HEK293 (cell line): ENCODE measurements around the gene DIP2B.

Experiments used
- CTCF ChIA-PET: fragments of 350-600 bp; formaldehyde crosslinking; extraction: SDS; loops from one replicate; lab custom pipeline; 2021; ENCODE audit warnings: antibody characterized with exemption; lab: Yijun Ruan, JAX
- POLR2A ChIA-PET: fragments of 300-600 bp; formaldehyde crosslinking; extraction: SDS; loops from one replicate; lab custom pipeline; 2020; ENCODE audit warnings: antibody characterized with exemption, inconsistent platforms; lab: Yijun Ruan, JAX
- H3K27ac ChIP-seq: fragments of 200-500 bp; sonication (Bioruptor generic); 2 replicates; pipeline ENCODE4 v1.5.1; 2014; ENCODE audit warnings: low read depth, low read length, control low read depth, inconsistent platforms; ENCODE audit errors: extremely low read depth
- H3K36me3 ChIP-seq, 2 experiments: fragments of 200-500 bp in 1 of 2; sonication (Bioruptor generic) in 1 of 2; 1 replicate in 1 of 2; 2 replicates in 1 of 2; pipeline ENCODE4 v1.5.1; 2014 to 2017; ENCODE audit warnings: inconsistent platforms in 2 of 2, low read length in 2 of 2; ENCODE audit not compliant: control insufficient read depth in 2 of 2, insufficient read depth in 1 of 2
- H3K4me1 ChIP-seq: fragments of 200-500 bp; sonication (Bioruptor generic); 2 replicates; pipeline ENCODE4 v1.5.1; 2014; ENCODE audit warnings: mild to moderate bottlenecking, low read length, inconsistent platforms; ENCODE audit not compliant: control insufficient read depth, insufficient read depth
- H3K4me3 ChIP-seq: 2 replicates; pipeline ENCODE4 v1.5.1; 2011; ENCODE audit warnings: low read depth, mild to moderate bottlenecking, control low read depth, low read length, moderate library complexity
- H3K9me3 ChIP-seq: fragments of 200-500 bp; sonication (Bioruptor generic); 2 replicates; pipeline ENCODE4 v1.5.1; 2014; ENCODE audit warnings: low read depth, low read length, inconsistent platforms; ENCODE audit not compliant: control insufficient read depth, insufficient read depth
- BCL11A ChIP-seq: fragments of 450-650 bp; formaldehyde crosslinking; IDR thresholded peaks from 2 replicates; pipeline ENCODE4 v1.5.1; 2016; ENCODE audit warnings: low read depth, missing biosample characterization, missing genetic modification characterization
- BCL11B ChIP-seq: fragments of 450-650 bp; formaldehyde crosslinking; IDR thresholded peaks from 2 replicates; pipeline ENCODE4 v1.5.1; 2016; ENCODE audit warnings: low read depth, missing biosample characterization, missing genetic modification characterization
- FEZF1 ChIP-seq: fragments of 450-650 bp; formaldehyde crosslinking; IDR thresholded peaks from 2 replicates; pipeline ENCODE4 v1.5.1; 2016; ENCODE audit warnings: missing biosample characterization, missing genetic modification characterization
- GLIS2 ChIP-seq: fragments of 450-650 bp; formaldehyde crosslinking; IDR thresholded peaks from 2 replicates; pipeline ENCODE4 v1.5.1; 2016; ENCODE audit warnings: missing biosample characterization, missing genetic modification characterization
- HOXA7 ChIP-seq: sonication (generic); formaldehyde crosslinking; IDR thresholded peaks from 2 replicates; pipeline ENCODE4 v1.8.1; 2022; ENCODE audit warnings: missing genetic modification reagents, borderline replicate concordance
- ZBTB17 ChIP-seq: fragments of 450-650 bp; formaldehyde crosslinking; IDR thresholded peaks from 2 replicates; pipeline ENCODE4 v1.5.1; 2016; ENCODE audit warnings: missing biosample characterization, missing genetic modification characterization
- ZBTB7A ChIP-seq: fragments of 450-650 bp; formaldehyde crosslinking; IDR thresholded peaks from 2 replicates; pipeline ENCODE4 v1.5.1; 2016; ENCODE audit warnings: low read depth, missing biosample characterization, missing genetic modification characterization
- ZBTB8A ChIP-seq: fragments of 450-650 bp; formaldehyde crosslinking; IDR thresholded peaks from 2 replicates; pipeline ENCODE4 v1.5.1; 2016; ENCODE audit warnings: missing biosample characterization, missing genetic modification characterization
- ZFHX2 ChIP-seq: fragments of 450-650 bp; formaldehyde crosslinking; conservative IDR thresholded peaks from 2 replicates; pipeline ENCODE4 v1.5.1; 2016; ENCODE audit warnings: missing biosample characterization, missing genetic modification characterization
- ZNF175 ChIP-seq: fragments of 450-650 bp; formaldehyde crosslinking; IDR thresholded peaks from 2 replicates; pipeline ENCODE4 v1.5.1; 2016; ENCODE audit warnings: missing biosample characterization, missing genetic modification characterization
- ZNF184 ChIP-seq: fragments of 450-650 bp; IDR thresholded peaks from 2 replicates; pipeline ENCODE4 v1.5.1; 2018; ENCODE audit warnings: missing biosample characterization, mild to moderate bottlenecking, missing genetic modification characterization
- ZNF2 ChIP-seq: fragments of 450-650 bp; formaldehyde crosslinking; IDR thresholded peaks from 2 replicates; pipeline ENCODE4 v1.5.1; 2016; ENCODE audit warnings: missing biosample characterization, missing genetic modification characterization
- ZNF341 ChIP-seq: fragments of 450-650 bp; formaldehyde crosslinking; IDR thresholded peaks from 2 replicates; pipeline ENCODE4; 2016; ENCODE audit warnings: low read depth, missing biosample characterization, missing genetic modification characterization
- ZNF354C ChIP-seq: fragments of 450-650 bp; formaldehyde crosslinking; IDR thresholded peaks from 2 replicates; pipeline ENCODE4 v1.5.1; 2016; ENCODE audit warnings: missing biosample characterization, missing genetic modification characterization, low read depth, borderline replicate concordance
- ZNF404 ChIP-seq: fragments of 450-650 bp; formaldehyde crosslinking; IDR thresholded peaks from 2 replicates; pipeline ENCODE4 v1.5.1; 2017; ENCODE audit warnings: missing biosample characterization, missing genetic modification characterization
- ZNF677 ChIP-seq: fragments of 450-650 bp; IDR thresholded peaks from 2 replicates; pipeline ENCODE4 v1.5.0; 2018; ENCODE audit warnings: missing biosample characterization, mild to moderate bottlenecking, missing genetic modification characterization, moderate library complexity
- ZNF707 ChIP-seq: fragments of 450-650 bp; formaldehyde crosslinking; IDR thresholded peaks from 2 replicates; pipeline ENCODE4 v1.5.1; 2016; ENCODE audit warnings: missing biosample characterization, missing genetic modification characterization
- ZNF747 ChIP-seq: fragments of 450-650 bp; formaldehyde crosslinking; IDR thresholded peaks from 2 replicates; pipeline ENCODE4 v1.5.1; 2016; ENCODE audit warnings: missing biosample characterization, missing genetic modification characterization
- ZNF76 ChIP-seq: fragments of 450-650 bp; formaldehyde crosslinking; IDR thresholded peaks from 2 replicates; pipeline ENCODE4; 2016; ENCODE audit warnings: low read depth, missing biosample characterization, missing genetic modification characterization, borderline replicate concordance
- ZNF777 ChIP-seq: fragments of 450-650 bp; formaldehyde crosslinking; IDR thresholded peaks from 2 replicates; pipeline ENCODE4 v1.5.1; 2017; ENCODE audit warnings: missing biosample characterization, missing genetic modification characterization, borderline replicate concordance
- TF ChIP-seq, protein P1 (sequence below): fragments of 450-650 bp; formaldehyde crosslinking; IDR thresholded peaks from 2 replicates; pipeline ENCODE4 v1.5.1; 2016; ENCODE audit warnings: missing biosample characterization, missing genetic modification characterization
- TF ChIP-seq, protein P2 (sequence below): IDR thresholded peaks from 2 replicates; pipeline ENCODE4 v1.6.1; 2011; ENCODE audit warnings: mild to moderate bottlenecking, low read depth, low read length, borderline replicate concordance
- TF ChIP-seq, protein P3 (sequence below): fragments of 450-650 bp; formaldehyde crosslinking; IDR thresholded peaks from 2 replicates; pipeline ENCODE4 v1.5.1; 2016; ENCODE audit warnings: missing biosample characterization, missing genetic modification characterization, borderline replicate concordance
- TF ChIP-seq, protein P4 (sequence below): fragments of 450-650 bp; formaldehyde crosslinking; IDR thresholded peaks from 2 replicates; pipeline ENCODE4 v1.5.1; 2016; ENCODE audit warnings: missing biosample characterization, missing genetic modification characterization
- TF ChIP-seq, protein P5 (sequence below): fragments of 450-650 bp; formaldehyde crosslinking; IDR thresholded peaks from 2 replicates; pipeline ENCODE4 v1.5.1; 2016; ENCODE audit warnings: missing biosample characterization, missing genetic modification characterization
- TF ChIP-seq, protein P6 (sequence below): fragments of 450-650 bp; formaldehyde crosslinking; IDR thresholded peaks from 2 replicates; pipeline ENCODE4 v1.5.1; 2016; ENCODE audit warnings: missing biosample characterization, missing genetic modification characterization

Gene DIP2B

DNA sequence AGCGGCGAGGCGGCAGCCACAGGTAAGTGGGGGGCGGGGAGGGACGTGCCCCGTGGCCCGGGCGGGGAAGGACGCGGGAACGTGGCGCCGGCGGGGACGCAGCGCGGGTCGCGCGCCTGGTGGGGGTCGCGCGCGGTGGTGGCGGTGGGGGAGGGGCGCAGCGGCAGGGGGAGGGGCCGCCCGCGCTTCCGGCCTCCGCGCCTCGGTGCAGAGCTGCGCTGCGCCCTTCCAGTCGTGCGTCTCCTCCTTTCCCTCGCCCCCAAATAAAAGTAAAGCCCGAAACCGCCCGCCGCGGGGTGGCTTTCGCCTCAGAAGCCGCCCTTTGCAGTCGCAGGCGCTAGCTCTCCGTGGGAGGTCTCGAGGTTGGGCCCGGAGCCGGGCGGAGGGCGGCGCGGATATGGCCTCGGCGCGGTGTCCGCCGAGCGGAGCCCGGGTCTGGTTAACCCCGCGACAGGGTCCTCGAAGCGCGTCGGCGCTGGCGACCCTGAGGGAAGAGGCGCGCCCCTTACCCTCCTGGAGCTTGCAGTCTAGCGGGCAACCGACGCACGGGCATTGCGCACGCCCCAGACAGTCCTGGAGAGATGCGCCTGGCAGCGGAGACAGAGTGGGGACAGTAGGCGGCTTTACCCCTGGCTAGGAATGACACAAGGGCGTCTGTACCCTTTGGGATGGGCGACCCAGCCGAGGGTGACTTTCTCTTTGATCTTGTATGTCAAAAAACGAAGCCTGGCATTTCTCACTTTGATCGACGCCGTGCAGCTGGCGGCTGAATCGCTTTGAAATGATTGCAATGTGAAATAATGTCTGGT lies 259.7 kb downstream of the DIP2B start:
- POLR2A ChIA-PET, result interaction anchor here (0.5 to 2.6 kb wide), 19 partner anchors 9 to 928 kb away, joined by 3 to 10 read pairs (median 3); partner anchors contain the start of genes CSRNP2, DIP2B and SLC11A2
- peaks cover 12% of the 10 kb centered on the region; the same call in 1 of the 2 replicates for H3K4me1 ChIP-seq
- H3K9me3 ChIP-seq, result no peaks in the 10 kb centered on the region
- CTCF ChIA-PET, result interaction anchor here (0.5 to 2.0 kb wide), 23 partner anchors 10 to 1102 kb away, joined by 3 to 22 read pairs (median 3); partner anchors contain the start of genes DIP2B and LETMD1
- H3K4me3 ChIP-seq, result peak overlapping the region; percentile 93
- H3K36me3 ChIP-seq, result no peaks in the 10 kb centered on the region
- H3K27ac ChIP-seq, result peak overlapping the region; percentile 94
- no peak for TF ChIP-seq ZNF677
- TF ChIP-seq ZNF184, result no peak
- TF ChIP-seq ZBTB7A, result no peak
- TF ChIP-seq, protein P1, sequence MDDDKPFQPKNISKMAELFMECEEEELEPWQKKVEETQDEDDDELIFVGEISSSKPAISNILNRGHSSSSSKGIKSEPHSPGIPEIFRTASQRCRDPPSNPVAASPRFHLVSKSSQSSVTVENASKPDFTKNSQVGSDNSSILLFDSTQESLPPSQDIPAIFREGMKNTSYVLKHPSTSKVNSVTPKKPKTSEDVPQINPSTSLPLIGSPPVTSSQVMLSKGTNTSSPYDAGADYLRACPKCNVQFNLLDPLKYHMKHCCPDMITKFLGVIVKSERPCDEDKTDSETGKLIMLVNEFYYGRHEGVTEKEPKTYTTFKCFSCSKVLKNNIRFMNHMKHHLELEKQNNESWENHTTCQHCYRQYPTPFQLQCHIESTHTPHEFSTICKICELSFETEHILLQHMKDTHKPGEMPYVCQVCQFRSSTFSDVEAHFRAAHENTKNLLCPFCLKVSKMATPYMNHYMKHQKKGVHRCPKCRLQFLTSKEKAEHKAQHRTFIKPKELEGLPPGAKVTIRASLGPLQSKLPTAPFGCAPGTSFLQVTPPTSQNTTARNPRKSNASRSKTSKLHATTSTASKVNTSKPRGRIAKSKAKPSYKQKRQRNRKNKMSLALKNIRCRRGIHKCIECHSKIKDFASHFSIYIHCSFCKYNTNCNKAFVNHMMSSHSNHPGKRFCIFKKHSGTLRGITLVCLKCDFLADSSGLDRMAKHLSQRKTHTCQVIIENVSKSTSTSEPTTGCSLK, result no peak
- TF ChIP-seq ZNF175 (tag by site-specific recombination), result no peak
- TF ChIP-seq, protein P2, sequence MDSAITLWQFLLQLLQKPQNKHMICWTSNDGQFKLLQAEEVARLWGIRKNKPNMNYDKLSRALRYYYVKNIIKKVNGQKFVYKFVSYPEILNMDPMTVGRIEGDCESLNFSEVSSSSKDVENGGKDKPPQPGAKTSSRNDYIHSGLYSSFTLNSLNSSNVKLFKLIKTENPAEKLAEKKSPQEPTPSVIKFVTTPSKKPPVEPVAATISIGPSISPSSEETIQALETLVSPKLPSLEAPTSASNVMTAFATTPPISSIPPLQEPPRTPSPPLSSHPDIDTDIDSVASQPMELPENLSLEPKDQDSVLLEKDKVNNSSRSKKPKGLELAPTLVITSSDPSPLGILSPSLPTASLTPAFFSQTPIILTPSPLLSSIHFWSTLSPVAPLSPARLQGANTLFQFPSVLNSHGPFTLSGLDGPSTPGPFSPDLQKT, result no peak
- TF ChIP-seq ZNF2 (tag by site-specific recombination), result peak; percentile 24; the same call in 1 of the 2 replicates
- TF ChIP-seq ZFHX2 (tag by site-specific recombination), result no peak; the same call in none of the 2 replicates
- TF ChIP-seq, protein P3, sequence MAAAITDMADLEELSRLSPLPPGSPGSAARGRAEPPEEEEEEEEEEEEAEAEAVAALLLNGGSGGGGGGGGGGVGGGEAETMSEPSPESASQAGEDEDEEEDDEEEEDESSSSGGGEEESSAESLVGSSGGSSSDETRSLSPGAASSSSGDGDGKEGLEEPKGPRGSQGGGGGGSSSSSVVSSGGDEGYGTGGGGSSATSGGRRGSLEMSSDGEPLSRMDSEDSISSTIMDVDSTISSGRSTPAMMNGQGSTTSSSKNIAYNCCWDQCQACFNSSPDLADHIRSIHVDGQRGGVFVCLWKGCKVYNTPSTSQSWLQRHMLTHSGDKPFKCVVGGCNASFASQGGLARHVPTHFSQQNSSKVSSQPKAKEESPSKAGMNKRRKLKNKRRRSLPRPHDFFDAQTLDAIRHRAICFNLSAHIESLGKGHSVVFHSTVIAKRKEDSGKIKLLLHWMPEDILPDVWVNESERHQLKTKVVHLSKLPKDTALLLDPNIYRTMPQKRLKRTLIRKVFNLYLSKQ, result no peak
- TF ChIP-seq FEZF1 (tag by site-specific recombination), result 0 out of 2 replicates have a peak, but pooled peaks have one; percentile 25
- TF ChIP-seq HOXA7 (CRISPR knock-in tag), result no peak
- no peak for TF ChIP-seq ZNF707 (tag by site-specific recombination)
- TF ChIP-seq ZNF354C (tag by site-specific recombination), result no peak
- TF ChIP-seq ZNF777 (tag by site-specific recombination), result no peak
- no peak for TF ChIP-seq ZNF404 (tag by site-specific recombination)
- no peak for TF ChIP-seq ZNF76 (tag by site-specific recombination)
- TF ChIP-seq, protein P4, sequence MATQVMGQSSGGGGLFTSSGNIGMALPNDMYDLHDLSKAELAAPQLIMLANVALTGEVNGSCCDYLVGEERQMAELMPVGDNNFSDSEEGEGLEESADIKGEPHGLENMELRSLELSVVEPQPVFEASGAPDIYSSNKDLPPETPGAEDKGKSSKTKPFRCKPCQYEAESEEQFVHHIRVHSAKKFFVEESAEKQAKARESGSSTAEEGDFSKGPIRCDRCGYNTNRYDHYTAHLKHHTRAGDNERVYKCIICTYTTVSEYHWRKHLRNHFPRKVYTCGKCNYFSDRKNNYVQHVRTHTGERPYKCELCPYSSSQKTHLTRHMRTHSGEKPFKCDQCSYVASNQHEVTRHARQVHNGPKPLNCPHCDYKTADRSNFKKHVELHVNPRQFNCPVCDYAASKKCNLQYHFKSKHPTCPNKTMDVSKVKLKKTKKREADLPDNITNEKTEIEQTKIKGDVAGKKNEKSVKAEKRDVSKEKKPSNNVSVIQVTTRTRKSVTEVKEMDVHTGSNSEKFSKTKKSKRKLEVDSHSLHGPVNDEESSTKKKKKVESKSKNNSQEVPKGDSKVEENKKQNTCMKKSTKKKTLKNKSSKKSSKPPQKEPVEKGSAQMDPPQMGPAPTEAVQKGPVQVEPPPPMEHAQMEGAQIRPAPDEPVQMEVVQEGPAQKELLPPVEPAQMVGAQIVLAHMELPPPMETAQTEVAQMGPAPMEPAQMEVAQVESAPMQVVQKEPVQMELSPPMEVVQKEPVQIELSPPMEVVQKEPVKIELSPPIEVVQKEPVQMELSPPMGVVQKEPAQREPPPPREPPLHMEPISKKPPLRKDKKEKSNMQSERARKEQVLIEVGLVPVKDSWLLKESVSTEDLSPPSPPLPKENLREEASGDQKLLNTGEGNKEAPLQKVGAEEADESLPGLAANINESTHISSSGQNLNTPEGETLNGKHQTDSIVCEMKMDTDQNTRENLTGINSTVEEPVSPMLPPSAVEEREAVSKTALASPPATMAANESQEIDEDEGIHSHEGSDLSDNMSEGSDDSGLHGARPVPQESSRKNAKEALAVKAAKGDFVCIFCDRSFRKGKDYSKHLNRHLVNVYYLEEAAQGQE (tag by site-specific recombination), result no peak
- peak; percentile 61 for TF ChIP-seq ZBTB17 (tag by site-specific recombination)
- TF ChIP-seq ZNF341 (tag by site-specific recombination), result peak; percentile 70
- TF ChIP-seq BCL11B, result no peak
- no peak for TF ChIP-seq BCL11A (tag by site-specific recombination)
- peak; percentile 97 for TF ChIP-seq ZBTB8A (tag by site-specific recombination)
- peak; percentile 79 for TF ChIP-seq GLIS2
- no peak for TF ChIP-seq ZNF747
- TF ChIP-seq, protein P5, sequence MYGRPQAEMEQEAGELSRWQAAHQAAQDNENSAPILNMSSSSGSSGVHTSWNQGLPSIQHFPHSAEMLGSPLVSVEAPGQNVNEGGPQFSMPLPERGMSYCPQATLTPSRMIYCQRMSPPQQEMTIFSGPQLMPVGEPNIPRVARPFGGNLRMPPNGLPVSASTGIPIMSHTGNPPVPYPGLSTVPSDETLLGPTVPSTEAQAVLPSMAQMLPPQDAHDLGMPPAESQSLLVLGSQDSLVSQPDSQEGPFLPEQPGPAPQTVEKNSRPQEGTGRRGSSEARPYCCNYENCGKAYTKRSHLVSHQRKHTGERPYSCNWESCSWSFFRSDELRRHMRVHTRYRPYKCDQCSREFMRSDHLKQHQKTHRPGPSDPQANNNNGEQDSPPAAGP, result peak; percentile 19; the same call in 1 of the 2 replicates
- TF ChIP-seq, protein P6, sequence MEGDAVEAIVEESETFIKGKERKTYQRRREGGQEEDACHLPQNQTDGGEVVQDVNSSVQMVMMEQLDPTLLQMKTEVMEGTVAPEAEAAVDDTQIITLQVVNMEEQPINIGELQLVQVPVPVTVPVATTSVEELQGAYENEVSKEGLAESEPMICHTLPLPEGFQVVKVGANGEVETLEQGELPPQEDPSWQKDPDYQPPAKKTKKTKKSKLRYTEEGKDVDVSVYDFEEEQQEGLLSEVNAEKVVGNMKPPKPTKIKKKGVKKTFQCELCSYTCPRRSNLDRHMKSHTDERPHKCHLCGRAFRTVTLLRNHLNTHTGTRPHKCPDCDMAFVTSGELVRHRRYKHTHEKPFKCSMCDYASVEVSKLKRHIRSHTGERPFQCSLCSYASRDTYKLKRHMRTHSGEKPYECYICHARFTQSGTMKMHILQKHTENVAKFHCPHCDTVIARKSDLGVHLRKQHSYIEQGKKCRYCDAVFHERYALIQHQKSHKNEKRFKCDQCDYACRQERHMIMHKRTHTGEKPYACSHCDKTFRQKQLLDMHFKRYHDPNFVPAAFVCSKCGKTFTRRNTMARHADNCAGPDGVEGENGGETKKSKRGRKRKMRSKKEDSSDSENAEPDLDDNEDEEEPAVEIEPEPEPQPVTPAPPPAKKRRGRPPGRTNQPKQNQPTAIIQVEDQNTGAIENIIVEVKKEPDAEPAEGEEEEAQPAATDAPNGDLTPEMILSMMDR, result peak; percentile 42
